GM12878 (cell line): ENCODE data around the gene CCDC28A. TPM values are rescaled to one million over a fixed set of nuclear protein-coding genes. Genes with fewer than 3 reads are reported as not detected.

ENCODE experiments used
- ATF7 ChIP-seq: fragments of 450-650 bp; IDR thresholded peaks from 2 replicates; pipeline ENCODE4 v1.6.1; 2016; ENCODE audit warnings: low read depth, mild to moderate bottlenecking
- RUNX3 ChIP-seq: IDR thresholded peaks from 2 replicates; pipeline ENCODE4 v1.6.1; 2012; ENCODE audit warnings: low read length, inconsistent platforms
- SIN3A ChIP-seq: IDR thresholded peaks from 2 replicates; pipeline ENCODE4 v1.6.1; 2012; ENCODE audit warnings: low read depth, low read length, improper control_type of control experiment
- ZBTB40 ChIP-seq: fragments of 450-650 bp; IDR thresholded peaks from 2 replicates; pipeline ENCODE4 v1.6.1; 2016; ENCODE audit warnings: mild to moderate bottlenecking, moderate library complexity, borderline replicate concordance
- polyA plus RNA-seq, 11 experiments: library from polyadenylated mRNA; depleted of rRNA in 4 of 11; unstranded in 6 of 11; stranded (reverse) in 5 of 11; fragments of >200 nt; fragmentation: Nextera tagmentation in 4 of 11; fragmentation: Illumina TruSeq in 1 of 11; extraction: Ambion mirVana in 4 of 11; extraction: Trizol in 1 of 11; gene quantifications; 1 replicate in 1 of 11; 2 replicates in 10 of 11; pipeline versions ENCODE4 v1.2.1 to v1.2.3, GENCODE V29; 2011 to 2016; ENCODE audit warnings: inconsistent platforms in 2 of 11, missing spikeins in 2 of 11, low read depth in 1 of 11
- total RNA-seq, 4 experiments: library from RNA; depleted of rRNA in 3 of 4; stranded (reverse); fragments of >200 nt in 3 of 4; fragmentation: Illumina TruSeq in 1 of 4; extraction: Trizol in 1 of 4; gene quantifications; 2 replicates each; pipeline versions ENCODE4 v1.2.1 to v1.2.3, GENCODE V29; 2013 to 2021
- TF ChIP-seq, protein P1 (sequence below): fragments of 450-650 bp; formaldehyde crosslinking; IDR thresholded peaks from 2 replicates; pipeline ENCODE4 v1.4.0; 2022; ENCODE audit warnings: mild to moderate bottlenecking, moderate library complexity
- TF ChIP-seq, protein P2 (sequence below): fragments of 450-650 bp; conservative IDR thresholded peaks from 2 replicates; pipeline ENCODE4 v1.6.1; 2017; ENCODE audit warnings: mild to moderate bottlenecking, moderate library complexity

Gene CCDC28A
- total and polyA plus RNA-seq, 10 of the 15 experiments (the other 5 are each of a cell fraction or from before 2014, with no cell fraction given): 13.5 to 38.8 (median 19.2) TPM

GRCh38 chr6:138811866-138812265, 38.3 kb downstream of the CCDC28A start (continued):
- TF ChIP-seq ATF7 (no peak), RUNX3 (no peak), SIN3A (no peak), ZBTB40 (no peak)
- TF ChIP-seq, protein P1, sequence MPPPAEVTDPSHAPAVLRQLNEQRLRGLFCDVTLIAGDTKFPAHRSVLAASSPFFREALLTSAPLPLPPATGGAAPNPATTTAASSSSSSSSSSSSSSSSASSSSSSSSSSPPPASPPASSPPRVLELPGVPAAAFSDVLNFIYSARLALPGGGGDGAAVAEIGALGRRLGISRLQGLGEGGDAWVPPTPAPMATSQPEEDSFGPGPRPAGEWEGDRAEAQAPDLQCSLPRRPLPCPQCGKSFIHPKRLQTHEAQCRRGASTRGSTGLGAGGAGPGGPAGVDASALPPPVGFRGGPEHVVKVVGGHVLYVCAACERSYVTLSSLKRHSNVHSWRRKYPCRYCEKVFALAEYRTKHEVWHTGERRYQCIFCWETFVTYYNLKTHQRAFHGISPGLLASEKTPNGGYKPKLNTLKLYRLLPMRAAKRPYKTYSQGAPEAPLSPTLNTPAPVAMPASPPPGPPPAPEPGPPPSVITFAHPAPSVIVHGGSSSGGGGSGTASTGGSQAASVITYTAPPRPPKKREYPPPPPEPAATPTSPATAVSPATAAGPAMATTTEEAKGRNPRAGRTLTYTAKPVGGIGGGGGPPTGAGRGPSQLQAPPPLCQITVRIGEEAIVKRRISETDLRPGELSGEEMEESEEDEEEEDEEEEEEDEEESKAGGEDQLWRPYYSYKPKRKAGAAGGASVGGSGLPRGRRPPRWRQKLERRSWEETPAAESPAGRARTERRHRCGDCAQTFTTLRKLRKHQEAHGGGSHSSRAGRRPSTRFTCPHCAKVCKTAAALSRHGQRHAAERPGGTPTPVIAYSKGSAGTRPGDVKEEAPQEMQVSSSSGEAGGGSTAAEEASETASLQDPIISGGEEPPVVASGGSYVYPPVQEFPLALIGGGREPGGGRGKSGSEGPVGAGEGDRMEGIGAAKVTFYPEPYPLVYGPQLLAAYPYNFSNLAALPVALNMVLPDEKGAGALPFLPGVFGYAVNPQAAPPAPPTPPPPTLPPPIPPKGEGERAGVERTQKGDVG (CRISPR knock-in tag): no peak
- TF ChIP-seq, protein P2, sequence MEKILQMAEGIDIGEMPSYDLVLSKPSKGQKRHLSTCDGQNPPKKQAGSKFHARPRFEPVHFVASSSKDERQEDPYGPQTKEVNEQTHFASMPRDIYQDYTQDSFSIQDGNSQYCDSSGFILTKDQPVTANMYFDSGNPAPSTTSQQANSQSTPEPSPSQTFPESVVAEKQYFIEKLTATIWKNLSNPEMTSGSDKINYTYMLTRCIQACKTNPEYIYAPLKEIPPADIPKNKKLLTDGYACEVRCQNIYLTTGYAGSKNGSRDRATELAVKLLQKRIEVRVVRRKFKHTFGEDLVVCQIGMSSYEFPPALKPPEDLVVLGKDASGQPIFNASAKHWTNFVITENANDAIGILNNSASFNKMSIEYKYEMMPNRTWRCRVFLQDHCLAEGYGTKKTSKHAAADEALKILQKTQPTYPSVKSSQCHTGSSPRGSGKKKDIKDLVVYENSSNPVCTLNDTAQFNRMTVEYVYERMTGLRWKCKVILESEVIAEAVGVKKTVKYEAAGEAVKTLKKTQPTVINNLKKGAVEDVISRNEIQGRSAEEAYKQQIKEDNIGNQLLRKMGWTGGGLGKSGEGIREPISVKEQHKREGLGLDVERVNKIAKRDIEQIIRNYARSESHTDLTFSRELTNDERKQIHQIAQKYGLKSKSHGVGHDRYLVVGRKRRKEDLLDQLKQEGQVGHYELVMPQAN: no peak
